Skeletal muscle tissue (tissue), 4 donors: ENCODE measurements around the gene TMEM17. TPM values are rescaled to one million over a fixed set of nuclear protein-coding genes. Genes with fewer than 3 reads are reported as not detected.

Source experiments
- H3K27ac ChIP-seq: one replicate; pipeline ENCODE4 v1.7.0; 2013; ENCODE audit warnings: mild to moderate bottlenecking, low read depth, low read length, inconsistent platforms
- H3K27me3 ChIP-seq, 3 donors: one replicate each; pipeline ENCODE4 v1.7.0; 2013; ENCODE audit warnings: low read length in 3 of 3; ENCODE audit not compliant: control insufficient read depth in 3 of 3, insufficient read depth in 3 of 3
- H3K36me3 ChIP-seq, 3 donors: one replicate each; pipeline ENCODE4 v1.7.0; 2013; ENCODE audit warnings: low read length in 3 of 3; ENCODE audit not compliant: control insufficient read depth in 3 of 3, insufficient read depth in 3 of 3
- H3K4me1 ChIP-seq, 3 donors: one replicate each; pipeline ENCODE4 v1.7.0; 2013; ENCODE audit warnings: low read length in 3 of 3, mild to moderate bottlenecking in 3 of 3; ENCODE audit not compliant: control insufficient read depth in 3 of 3, insufficient read depth in 3 of 3
- H3K4me3 ChIP-seq, 3 donors: one replicate each; pipeline ENCODE4 v1.7.0; 2013; ENCODE audit warnings: low read length in 3 of 3
- H3K9ac ChIP-seq, 3 donors: one replicate each; pipeline ENCODE4 v1.7.0; 2013; ENCODE audit warnings: low read length in 3 of 3, mild to moderate bottlenecking in 3 of 3, moderate library complexity in 2 of 3, low read depth in 1 of 3
- H3K9me3 ChIP-seq, 3 donors: one replicate each; pipeline ENCODE4 v1.7.0; 2013; ENCODE audit warnings: low read length in 3 of 3; ENCODE audit not compliant: control insufficient read depth in 3 of 3
- total RNA-seq: library from RNA; depleted of rRNA; stranded (reverse); fragments of >200 nt; gene quantifications from one replicate; pipeline ENCODE4 v1.2.3, GENCODE V29; 2014
- donor health status: Osteomylitis.

Gene TMEM17
- total RNA-seq, 1 donor from 2014 or later, result 1.0 TPM

DNA sequence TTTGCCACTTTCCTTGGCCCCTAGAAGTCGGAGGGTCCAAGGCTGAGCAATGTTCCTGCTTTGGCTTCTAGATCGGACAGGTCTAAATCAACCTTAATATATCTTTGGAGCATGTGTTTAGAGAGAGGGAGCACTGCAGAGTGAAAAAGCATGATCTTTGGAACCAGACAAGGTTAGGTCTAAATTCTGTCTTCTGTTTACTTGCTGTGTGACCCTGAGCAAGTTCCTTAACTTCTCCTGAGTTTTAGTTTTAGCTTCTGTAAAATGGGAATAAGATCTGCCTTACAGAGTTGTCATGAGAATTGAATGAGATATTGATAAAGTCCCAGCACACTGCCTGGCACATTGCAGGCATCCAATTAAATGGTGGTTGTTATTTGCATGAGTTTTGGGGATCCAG, 13.9 kb downstream of the TMEM17 start:
- Histone ChIP-seq H3K9ac (no peak overlapping the region), H3K36me3 (no peaks in the 10 kb centered on the region), H3K4me1 (no peaks in the 10 kb centered on the region), H3K9me3 (no peaks in the 10 kb centered on the region), H3K27me3 (no peaks in the 10 kb centered on the region), H3K4me3 (no peak overlapping the region), H3K27ac (no peak overlapping the region)

DNA sequence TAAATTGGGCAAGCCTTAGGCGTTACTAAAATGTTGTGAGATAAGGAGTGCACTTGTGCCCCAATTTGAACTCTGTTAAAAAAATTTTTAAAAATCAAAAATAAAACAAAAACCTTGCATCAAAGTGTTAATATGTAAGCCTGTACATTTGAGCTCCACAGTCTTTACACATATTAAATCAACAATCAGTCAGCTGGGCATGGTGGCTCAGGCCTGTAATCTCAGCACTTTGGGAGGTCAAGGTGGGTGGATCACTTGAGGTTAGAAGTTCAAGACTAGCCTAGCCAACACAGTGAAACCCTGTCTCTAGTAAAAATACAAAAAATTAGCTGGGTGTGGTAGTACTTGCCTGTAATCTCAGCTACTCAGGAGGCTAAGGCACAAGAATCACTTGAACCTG, 16.3 kb downstream of the TMEM17 start:
- Histone ChIP-seq H3K36me3 (no peaks in the 10 kb centered on the region), H3K4me3 (no peak overlapping the region), H3K27ac (no peak overlapping the region), H3K27me3 (no peaks in the 10 kb centered on the region), H3K9ac (no peak overlapping the region), H3K9me3 (no peaks in the 10 kb centered on the region), H3K4me1 (peaks cover 5 to 8% (median 7%) of the 10 kb centered on the region in 3 donors)

DNA sequence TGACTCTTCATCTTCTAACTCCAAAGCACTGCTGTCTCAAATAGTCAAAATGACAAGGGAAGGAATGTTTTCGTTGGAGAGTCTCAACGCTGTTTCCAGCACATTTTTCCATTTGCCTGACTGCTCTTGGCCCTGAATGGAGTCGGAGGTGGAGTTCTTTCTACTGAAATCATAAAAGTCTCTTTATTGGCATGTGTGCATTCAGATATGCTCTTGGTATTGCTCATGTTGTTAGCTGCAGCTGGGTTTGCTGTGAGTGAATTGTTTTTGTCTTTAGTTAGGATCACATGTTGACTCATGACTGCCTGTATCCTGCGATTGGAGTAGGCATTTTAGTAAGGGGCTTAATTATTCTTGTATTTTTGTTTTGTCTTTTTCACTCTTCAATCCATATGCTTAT, 16.8 kb downstream of the TMEM17 start:
- Histone ChIP-seq H3K36me3 (no peaks in the 10 kb centered on the region), H3K9me3 (no peaks in the 10 kb centered on the region), H3K27ac (no peak overlapping the region), H3K4me1 (peaks cover 5 to 8% (median 7%) of the 10 kb centered on the region in 3 donors), H3K4me3 (no peak overlapping the region), H3K27me3 (no peaks in the 10 kb centered on the region), H3K9ac (no peak overlapping the region)

DNA sequence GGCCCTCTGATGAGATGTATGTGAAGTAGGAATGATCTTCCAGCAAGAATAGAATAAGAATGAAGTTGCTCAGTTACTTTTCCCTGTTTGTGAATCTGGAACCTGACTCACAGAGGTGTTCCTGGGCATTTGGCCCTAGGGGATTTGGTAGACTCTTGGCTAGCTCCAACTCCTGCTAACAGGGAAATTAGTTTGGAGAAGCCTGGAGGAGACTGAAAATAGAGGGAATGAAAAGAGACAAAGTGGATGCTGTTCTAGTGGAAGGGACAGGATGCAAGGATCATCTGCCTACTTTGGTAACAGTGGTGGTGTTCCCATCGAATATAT, 19.6 kb downstream of the TMEM17 start:
- Histone ChIP-seq H3K4me1 (peaks cover 5 to 8% (median 7%) of the 10 kb centered on the region in 3 donors), H3K4me3 (no peak overlapping the region), H3K9me3 (no peaks in the 10 kb centered on the region), H3K27me3 (no peaks in the 10 kb centered on the region), H3K27ac (no peak overlapping the region), H3K9ac (no peak overlapping the region), H3K36me3 (no peaks in the 10 kb centered on the region)

DNA sequence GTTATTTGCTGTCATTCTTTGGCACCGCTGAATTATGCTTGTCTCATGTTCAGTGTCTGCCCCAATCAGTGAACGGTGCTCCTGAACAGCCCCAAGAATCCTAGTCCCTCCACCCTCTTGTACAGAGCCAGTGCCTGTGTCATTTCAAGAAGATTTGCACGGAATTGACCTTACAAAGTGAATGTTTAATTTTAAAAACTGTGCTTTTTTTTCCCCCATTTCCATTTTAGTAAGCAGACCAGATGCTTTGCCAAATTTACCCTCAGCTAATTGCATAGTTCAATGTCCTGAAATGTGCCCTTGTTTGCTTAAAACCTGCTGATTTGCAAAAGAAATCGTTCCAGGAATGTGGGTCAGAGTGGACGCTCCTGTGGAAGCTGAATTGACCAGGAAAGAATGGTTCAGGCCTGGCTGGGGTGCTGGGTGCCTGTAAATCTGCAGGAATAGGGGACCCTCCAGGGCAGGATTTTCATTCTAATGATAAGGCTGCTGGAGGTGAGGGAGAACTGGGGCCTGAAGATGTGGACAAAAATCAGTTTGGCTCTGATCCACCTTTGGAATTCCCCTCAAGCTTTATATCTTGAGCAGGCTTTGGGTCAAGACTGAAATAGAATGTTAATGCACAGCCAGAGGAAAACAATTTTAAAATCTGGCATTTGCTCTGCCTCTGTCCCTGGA, 20.1 kb downstream of the TMEM17 start:
- Histone ChIP-seq H3K27ac (peak overlapping the region; percentile 37), H3K9ac (no peak overlapping the region)

DNA sequence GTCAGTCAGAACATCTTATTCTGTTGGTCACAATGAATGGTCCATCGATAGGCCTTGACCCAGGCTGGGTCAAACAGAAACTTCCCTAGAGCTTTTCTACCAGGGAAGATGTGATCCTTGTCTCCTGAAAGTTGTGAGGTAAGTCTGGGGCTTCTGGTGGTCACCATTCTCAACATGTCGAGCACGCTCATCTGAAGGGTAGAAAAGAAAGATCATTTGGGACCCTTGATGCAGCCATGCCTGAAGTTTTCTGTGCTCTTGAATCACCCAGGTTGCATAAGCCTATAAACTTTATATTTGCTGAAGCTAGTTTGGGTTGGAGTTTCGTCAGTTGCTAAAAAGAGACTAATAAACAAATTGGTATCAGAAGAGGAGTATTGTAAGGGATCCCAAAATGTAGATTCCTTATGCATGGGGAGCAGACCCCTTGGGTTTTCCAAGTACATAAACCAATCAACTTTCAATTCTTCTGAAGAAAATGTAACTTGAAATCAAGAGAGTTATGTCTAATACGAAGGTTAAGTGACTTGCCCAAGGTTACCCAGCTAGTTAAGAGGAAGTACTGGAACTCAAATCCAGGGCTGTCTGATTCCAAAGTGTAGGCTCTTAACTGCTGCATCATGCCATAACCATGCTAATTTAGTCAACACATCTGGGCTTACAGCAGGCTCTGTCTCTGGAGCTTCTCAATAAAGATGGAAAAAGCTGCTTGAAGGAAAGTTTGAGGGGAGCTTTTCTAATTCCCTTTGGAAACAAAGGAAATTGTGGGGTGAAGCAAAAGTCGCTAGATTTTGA, 23.2 kb downstream of the TMEM17 start:
- Histone ChIP-seq H3K4me1 (peaks cover 6 to 13% (median 10%) of the 10 kb centered on the region in 3 donors), H3K36me3 (no peaks in the 10 kb centered on the region), H3K9me3 (no peaks in the 10 kb centered on the region), H3K27me3 (no peaks in the 10 kb centered on the region), H3K9ac (no peak overlapping the region), H3K27ac (no peak overlapping the region), H3K4me3 (no peak overlapping the region)

More for the DNA sequence above, 20.1 kb downstream of the TMEM17 start:
- Histone ChIP-seq H3K9me3 (no peaks in the 10 kb centered on the region), H3K4me1 (peaks cover 5 to 8% (median 7%) of the 10 kb centered on the region in 3 donors), H3K36me3 (no peaks in the 10 kb centered on the region), H3K27me3 (no peaks in the 10 kb centered on the region), H3K4me3 (no peak overlapping the region)

DNA sequence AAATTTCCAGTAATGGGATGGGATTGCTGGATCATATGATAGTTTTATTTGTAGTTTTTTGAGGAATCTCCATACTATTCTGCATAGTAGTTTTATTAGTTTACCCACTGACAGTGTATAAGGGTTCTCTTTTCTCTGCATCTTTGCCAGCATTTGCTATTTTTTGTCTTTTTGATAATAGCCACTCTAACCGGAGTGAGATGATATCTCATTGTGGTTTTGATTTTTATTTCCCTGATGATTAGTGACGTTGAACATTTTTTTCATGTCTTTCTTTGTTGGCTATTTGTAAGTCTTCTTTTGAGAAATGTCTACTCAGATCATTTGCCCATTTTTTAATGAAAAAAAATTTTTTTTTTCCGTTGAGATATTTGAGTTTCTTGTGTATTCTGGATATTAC, 26.1 kb downstream of the TMEM17 start:
- no peaks in the 10 kb centered on the region for H3K36me3 ChIP-seq
- H3K4me3 ChIP-seq, result no peak overlapping the region
- H3K4me1 ChIP-seq, result peaks cover 21 to 24% (median 22%) of the 10 kb centered on the region in 3 donors
- peaks cover 0 to 3% (median 0%) of the 10 kb centered on the region in 3 donors for H3K27me3 ChIP-seq
- no peaks in the 10 kb centered on the region for H3K9me3 ChIP-seq
- H3K27ac ChIP-seq, result no peak overlapping the region
- H3K9ac ChIP-seq, result no peak overlapping the region

DNA sequence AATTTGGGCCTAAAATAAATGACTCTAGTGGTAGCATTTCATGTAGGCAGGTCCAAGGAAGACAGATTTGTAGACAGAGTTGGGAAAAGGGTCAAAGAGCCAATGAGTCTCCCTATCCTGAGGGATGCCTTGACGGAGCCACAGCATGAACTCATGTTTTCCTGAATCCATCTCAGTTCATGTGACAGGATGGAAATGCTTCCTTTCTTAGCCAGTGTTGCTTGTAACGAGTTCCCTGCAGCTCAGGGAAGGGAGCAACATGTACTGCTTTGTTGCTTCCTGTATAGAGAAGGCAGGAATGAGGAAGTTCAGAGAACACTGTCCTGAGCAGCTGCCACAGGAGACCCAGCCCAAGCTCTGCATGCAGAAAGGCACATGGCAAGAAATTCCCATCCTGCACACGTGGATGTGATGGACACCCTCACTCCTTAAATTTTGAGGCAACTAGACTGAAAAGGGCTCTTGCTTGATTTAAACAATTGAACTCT, 27.9 kb downstream of the TMEM17 start:
- no peaks in the 10 kb centered on the region for H3K9me3 ChIP-seq
- H3K27ac ChIP-seq, result peak overlapping the region; percentile 59
- H3K4me1 ChIP-seq, result peaks cover 29 to 35% (median 31%) of the 10 kb centered on the region in 3 donors

DNA sequence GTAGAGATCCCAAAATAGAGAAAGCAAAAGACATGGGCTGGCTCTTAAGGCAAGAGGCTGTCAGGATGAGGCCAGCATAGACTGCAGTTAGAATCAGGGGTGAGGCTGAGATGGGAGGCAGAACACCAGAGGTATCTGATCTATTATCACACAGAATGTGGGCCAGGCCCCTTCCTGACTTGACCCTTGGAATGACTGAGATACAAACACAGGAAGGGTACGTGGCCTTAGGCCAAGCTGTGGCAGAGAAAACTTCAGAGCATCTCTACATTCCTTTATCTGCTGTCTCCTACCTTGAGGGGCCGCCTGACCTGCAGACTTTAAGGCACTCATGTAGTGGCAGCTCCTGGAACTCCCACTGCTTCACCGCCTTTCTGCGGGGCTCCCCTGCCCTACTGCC, 28.4 kb downstream of the TMEM17 start:
- Histone ChIP-seq H3K9ac (no peak overlapping the region), H3K27me3 (peaks cover 0 to 3% (median 0%) of the 10 kb centered on the region in 3 donors), H3K27ac (peak overlapping the region; percentile 59), H3K36me3 (no peaks in the 10 kb centered on the region), H3K4me3 (no peak overlapping the region), H3K9me3 (no peaks in the 10 kb centered on the region), H3K4me1 (peaks cover 30 to 35% (median 32%) of the 10 kb centered on the region in 3 donors)

More for the DNA sequence above, 27.9 kb downstream of the TMEM17 start:
- H3K9ac ChIP-seq, result no peak overlapping the region
- no peaks in the 10 kb centered on the region for H3K36me3 ChIP-seq
- H3K27me3 ChIP-seq, result peaks cover 0 to 3% (median 0%) of the 10 kb centered on the region in 3 donors
- no peak overlapping the region for H3K4me3 ChIP-seq
